Measurements from ENCODE around the gene MS4A13.

MS4A13 gene, protein sequence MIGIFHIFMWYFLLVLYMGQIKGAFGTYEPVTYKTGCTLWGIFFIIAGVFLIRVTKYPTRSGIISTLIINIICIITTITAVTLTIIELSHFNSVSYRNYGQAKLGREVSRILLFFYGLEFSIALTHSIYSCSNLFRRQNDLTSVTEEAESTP

GRCh38 chr11:60515144-60515855, at the start of gene MS4A13:
MS4A13 (plus strand) TSS chr11:60515392; CDS start chr11:60518084, 2,692 bp downstream.
- no peak within 1 kb of the TSS for H3K4me3 ChIP-seq (ENCODE audit: low read depth, low read length)
- TF ChIP-seq, protein P1, sequence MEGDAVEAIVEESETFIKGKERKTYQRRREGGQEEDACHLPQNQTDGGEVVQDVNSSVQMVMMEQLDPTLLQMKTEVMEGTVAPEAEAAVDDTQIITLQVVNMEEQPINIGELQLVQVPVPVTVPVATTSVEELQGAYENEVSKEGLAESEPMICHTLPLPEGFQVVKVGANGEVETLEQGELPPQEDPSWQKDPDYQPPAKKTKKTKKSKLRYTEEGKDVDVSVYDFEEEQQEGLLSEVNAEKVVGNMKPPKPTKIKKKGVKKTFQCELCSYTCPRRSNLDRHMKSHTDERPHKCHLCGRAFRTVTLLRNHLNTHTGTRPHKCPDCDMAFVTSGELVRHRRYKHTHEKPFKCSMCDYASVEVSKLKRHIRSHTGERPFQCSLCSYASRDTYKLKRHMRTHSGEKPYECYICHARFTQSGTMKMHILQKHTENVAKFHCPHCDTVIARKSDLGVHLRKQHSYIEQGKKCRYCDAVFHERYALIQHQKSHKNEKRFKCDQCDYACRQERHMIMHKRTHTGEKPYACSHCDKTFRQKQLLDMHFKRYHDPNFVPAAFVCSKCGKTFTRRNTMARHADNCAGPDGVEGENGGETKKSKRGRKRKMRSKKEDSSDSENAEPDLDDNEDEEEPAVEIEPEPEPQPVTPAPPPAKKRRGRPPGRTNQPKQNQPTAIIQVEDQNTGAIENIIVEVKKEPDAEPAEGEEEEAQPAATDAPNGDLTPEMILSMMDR (IDR thresholded peaks at IDR 0.05; ENCODE audit: insufficient read depth, low read depth, low read length, missing control alignments): no peak
- DNase-seq (ENCODE audit: low read depth): no peak

GRCh38 chr11:60468829-60469228, 46.4 kb upstream of the MS4A13 start:
- no peak overlapping the region for H3K4me3 ChIP-seq (ENCODE audit: low read depth, low read length)
- TF ChIP-seq, protein P1 (IDR thresholded peaks at IDR 0.05; ENCODE audit: insufficient read depth, low read depth, low read length, missing control alignments): no peak
- DNase-seq (ENCODE audit: low read depth): no peak

DNA sequence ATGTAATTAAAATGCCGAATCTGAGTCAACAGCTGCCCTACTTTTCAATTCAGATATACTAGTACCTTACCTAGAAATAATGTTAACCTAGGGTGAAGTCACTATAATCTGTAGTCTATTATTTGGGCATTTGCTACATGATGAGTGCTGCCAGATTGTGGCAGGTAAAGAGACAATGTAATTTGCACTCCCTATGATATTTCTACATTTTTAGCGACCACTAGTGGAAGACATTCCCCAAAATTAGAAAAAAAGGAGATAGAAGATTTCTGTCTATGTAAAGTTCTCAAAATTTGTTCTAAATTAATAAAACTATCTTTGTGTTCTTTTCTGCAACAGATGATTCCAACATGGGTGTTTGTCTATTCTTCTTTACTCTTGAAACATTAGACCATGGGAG, 45.5 kb upstream of the MS4A13 start:
- DNase-seq (ENCODE audit: low read depth): no peak
- TF ChIP-seq, protein P1 (IDR thresholded peaks at IDR 0.05; ENCODE audit: insufficient read depth, low read depth, low read length, missing control alignments): no peak
- H3K4me3 ChIP-seq (ENCODE audit: low read depth, low read length): no peak overlapping the region

DNA sequence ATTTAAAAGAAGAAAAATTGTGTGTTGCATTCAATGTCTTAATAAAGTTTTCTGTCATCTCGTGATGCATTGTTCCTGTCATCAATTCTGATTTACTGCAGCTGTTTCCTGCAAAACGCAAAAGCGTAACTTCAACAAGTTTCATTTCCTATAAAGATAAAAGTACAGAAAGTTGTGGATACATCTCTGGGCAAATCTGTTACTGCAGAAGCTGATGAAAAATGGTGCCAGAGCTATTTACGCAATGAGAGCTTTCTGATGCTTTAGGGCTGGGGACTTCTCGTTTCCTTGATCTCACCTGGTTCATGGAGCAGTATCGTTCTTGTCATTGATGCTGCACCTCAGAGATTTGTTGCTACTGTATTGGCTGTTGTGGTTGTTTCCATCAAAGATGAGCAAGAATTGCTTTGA, 38.2 kb upstream of the MS4A13 start:
- no peak overlapping the region for H3K4me3 ChIP-seq (ENCODE audit: low read depth, low read length)
- DNase-seq (ENCODE audit: low read depth): peak; percentile 79
- TF ChIP-seq, protein P1 (IDR thresholded peaks at IDR 0.05; ENCODE audit: insufficient read depth, low read depth, low read length, missing control alignments): no peak

DNA sequence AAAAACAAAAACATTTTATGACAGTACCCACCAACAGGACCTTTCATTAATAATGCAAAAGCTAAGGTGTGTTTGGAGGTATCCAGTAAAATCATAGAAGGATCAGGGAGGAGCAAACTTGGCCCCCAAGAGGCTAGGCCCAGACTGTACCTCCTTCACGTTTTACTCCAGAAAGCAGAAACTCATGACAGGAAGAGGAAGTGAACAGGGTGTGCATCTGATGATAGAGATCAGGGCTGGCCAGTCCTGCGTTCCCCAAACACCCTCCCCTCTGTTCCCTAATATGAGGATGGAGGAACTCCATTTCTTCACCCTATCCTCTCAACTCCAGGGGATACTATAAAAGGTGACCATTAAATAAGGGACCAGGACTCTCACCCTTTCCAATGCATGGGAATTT, 32.8 kb upstream of the MS4A13 start:
- peak overlapping the region; percentile 18; the same call in 1 of the 2 replicates for H3K4me3 ChIP-seq (ENCODE audit: low read depth, low read length)
- peak; percentile 65 for DNase-seq (ENCODE audit: low read depth)
- TF ChIP-seq, protein P1 (IDR thresholded peaks at IDR 0.05; ENCODE audit: insufficient read depth, low read depth, low read length, missing control alignments): no peak

- DNase-seq (ENCODE audit: low read depth): peak; percentile 94
- TF ChIP-seq, protein P1 (IDR thresholded peaks at IDR 0.05; ENCODE audit: insufficient read depth, low read depth, low read length, missing control alignments): peak; percentile 93
- no peak overlapping the region for H3K4me3 ChIP-seq (ENCODE audit: low read depth, low read length)
These were observed 29.2 kb upstream of the MS4A13 start for GRCh38 chr11:60485987-60486386.
